GF-D8 (cell line): ENCODE results near the gene VMO1.
"Not testable (repeated sequence)": the region's sequence is repeated elsewhere in the genome, so short reads cannot be mapped to it uniquely, and the experiment has no call there.

Experiments used
- DNase-seq: peaks from one replicate; lab custom pipeline; 2025; lab: John Stamatoyannopoulos, UW

VMO1 gene, protein sequence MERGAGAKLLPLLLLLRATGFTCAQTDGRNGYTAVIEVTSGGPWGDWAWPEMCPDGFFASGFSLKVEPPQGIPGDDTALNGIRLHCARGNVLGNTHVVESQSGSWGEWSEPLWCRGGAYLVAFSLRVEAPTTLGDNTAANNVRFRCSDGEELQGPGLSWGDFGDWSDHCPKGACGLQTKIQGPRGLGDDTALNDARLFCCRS

DNA sequence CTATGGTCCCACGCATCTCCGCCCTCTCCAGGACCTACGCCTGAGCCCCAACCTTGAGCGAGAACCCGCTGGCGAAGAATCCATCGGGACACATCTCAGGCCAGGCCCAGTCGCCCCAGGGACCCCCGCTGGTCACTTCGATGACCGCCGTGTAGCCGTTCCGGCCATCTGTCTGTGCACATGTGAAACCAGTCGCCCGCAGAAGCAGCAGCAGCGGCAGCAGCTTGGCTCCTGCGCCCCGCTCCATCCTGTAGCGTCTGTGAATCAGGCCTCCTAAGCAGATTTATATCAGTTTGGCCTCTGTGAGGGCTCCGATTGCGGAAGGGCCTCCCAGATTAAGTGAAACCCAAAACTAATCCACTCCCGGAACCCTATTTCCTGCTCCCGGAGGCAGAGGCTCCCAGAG, at the start of gene VMO1:
Gene VMO1, minus strand, starts transcription at position 259 of the 406 bp plus-strand sequence. Its CDS starts 12 bp downstream, at position 247.
- DNase-seq: no peak

DNA sequence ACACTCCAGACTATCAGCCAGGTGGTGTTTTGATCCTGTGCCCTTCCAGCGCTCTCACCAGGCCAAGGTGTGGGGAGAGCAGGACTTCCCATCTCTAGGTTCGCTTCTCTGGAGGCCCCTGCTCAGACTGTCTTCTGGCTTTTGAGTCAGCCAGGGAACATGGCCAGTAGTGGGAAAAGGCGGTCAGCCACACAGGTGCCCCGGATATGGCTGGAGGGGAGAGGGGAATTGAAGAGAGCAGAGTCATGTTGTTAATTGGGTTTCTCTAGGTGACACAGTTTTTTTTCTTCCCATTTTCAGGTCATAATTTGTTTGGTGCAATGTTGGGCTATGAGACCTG, 48.5 kb upstream of the VMO1 start:
- no peak for DNase-seq

DNA sequence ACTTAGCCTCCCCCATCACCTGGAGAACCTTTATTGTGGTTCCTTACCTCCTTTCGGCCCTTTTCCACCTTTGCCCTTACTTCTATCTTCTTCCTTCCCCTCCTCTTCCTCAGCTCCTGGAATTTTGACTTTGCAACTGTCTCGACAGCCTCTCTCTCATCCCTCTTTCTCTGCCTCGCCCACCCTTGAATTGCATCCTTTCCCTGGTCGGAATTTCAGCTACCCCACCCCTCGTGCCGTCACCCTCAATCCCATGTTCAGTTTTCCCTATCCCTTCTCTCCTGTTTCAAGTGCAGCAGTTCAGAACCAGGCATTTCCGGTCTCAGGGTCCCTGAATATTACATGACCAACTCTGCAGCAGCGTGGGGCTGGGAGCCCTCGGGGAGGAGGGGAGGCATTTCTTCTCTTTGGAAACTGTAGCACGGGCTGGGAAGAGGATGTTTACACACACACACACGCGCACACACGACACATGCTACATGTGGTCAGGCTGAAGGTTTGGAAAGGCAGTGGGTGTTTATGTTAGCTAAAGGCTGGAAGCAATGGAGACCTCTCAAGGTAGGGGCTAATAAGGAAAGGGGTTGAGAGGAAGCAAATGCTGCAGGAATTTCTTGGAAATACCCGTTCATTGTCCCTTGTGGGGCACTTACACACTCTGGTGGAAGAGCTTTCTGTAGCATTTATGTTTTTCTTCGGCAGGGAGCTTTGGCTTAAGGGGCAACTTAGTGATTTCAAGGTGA, 47.9 kb upstream of the VMO1 start:
- DNase-seq: no peak

DNA sequence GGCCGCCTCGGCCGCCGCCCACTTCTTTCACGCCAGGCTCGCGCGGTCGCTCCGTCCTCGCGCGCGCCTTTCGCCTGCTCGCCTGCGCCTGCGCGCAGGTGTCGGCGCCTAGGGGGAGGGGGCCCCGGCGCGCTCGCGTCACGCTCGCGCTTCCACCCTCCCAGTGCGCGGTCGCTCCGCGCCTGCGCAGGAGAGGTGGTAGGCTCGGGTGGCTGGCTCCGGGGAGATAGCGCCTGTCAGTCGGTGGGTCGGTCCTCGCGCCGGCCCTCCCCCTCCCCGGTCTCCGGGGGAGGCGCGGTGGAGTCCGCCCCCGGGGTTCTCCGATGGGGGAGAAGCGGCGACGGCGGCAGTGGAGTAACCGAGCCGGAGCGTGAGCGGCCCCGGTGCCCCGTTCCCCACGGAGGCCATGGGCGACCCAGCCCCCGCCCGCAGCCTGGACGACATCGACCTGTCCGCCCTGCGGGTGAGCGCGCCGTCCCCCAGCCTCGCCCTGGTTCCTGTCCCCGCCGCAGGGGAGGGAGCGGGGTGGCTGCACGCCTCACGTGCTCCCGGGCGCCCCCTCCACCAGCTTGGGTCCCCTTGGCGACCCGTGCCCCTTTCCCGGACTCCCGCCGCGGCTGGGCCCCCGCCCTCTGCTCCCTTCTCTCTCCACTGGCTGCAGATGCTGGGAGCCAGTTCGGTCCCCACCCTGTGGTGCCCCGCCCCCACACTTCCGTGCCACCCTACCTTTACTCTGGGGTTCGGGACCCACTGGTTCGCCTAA, 47.2 kb upstream of the VMO1 start, which contains the start of gene MINK1:
Gene MINK1, plus strand, starts transcription at position 163 of the 763 bp plus-strand sequence. Its CDS starts 244 bp downstream, at position 407.
- peak; percentile 35 for DNase-seq

DNA sequence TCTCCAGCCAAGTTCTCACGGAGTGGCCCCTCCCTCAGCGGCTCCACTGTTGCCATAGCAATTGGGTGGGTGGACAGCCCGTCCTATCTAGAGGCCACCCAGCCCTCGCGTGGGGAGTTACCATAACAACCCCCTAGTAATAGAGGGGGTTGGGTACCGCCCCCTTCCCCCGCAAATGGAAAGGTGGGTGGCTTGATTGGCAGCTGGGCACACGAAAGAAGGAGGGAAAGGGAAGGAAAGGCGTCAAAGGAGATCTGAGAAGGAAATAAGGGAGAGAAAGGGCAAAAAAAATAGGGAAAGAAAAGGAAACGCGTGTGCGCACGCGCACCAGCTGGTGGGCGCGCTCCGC, 46.6 kb upstream of the VMO1 start:
- DNase-seq: not testable (repeated sequence)

DNA sequence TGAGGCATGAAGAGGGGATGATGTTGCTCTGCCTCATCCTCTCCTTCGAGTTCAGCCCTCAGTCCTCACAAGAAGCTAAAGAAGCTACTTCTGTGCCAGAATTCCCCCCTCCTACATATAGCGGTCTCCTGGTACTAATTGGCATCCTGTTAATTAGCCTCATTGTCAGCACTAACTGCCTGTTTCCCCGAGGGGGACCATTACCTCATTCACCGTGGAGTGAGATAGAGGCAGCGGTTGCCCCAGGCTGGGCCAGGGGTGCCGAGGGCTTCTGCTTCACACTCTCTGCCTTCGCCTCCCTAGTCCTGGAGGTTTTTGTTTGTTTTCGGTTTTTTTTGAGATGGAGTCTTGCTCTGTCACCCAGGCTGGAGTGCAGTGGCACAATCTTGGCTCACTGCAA, 41.2 kb upstream of the VMO1 start:
- DNase-seq: no peak

DNA sequence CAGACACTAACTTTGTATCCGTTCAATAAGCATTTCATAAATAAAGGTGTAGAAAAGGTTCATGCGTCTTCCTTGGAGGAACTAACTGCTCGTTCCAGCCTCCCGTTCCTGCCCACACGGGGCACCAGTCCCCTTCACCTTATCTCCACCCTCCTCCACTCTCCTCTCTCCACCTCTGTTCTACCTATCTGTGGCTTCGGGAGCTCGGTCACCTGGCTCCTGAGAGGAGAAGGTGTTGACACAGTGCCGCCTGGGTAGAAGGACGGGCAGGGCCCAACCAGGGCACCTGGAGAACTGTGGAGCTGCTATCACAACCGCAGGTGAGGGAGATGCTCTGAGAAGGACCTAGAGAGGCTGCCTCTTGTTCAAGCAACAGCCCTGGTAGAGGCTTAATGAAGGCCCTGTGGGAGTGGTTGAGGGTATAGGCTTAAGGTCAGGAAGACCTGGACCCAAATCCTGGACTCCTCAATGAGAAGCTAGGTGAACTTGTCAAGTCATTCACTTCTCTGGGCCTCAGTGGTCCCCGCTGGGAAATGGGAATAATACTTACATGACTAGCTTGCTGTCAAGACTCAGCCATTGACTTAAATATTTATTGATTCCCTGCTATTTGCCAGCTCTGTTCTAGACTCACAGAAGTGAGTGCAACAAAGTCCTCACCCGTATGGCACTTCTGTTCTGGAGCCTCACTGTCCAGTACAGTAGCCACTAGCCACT, 37.4 kb upstream of the VMO1 start:
- DNase-seq: no peak

DNA sequence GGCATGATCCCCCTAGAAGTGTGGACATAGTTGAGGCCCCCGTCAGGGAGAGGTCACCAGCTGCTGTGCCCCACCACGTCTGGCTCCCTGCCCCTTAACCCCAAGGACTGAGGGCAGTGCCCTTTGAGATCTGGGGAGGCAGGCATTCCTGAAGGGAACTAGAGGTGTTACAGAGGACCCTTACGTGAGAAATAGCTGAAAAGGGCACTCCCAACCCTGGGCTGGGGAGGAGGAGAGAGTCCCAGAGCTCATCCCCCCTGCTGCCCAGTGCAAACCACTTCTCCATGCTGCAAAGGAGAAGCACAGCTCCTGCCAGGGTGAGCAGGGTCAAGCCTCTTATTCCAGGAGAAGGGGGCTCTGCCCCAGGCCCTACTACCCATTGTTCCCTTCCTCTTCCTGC, 36.7 kb upstream of the VMO1 start:
- DNase-seq: no peak

DNA sequence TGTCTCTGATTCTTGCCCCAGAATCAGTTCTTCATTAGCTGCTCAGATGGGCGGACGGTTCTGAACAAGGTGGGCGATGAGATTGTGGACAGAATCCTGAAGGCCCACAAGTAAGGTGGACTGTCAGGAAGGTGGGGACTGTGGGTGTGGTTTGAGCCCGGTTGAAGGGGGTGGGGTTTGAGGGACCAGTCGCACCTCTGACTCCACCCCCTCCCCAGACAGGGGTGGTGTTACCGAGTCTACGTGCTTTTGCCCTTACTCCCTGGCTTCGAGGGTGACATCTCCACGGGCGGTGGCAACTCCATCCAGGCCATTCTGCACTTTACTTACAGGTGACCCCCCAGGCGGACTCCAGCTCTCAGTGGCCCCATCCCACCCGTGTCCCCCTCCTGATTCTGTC, 32.1 kb upstream of the VMO1 start:
- DNase-seq: no peak

DNA sequence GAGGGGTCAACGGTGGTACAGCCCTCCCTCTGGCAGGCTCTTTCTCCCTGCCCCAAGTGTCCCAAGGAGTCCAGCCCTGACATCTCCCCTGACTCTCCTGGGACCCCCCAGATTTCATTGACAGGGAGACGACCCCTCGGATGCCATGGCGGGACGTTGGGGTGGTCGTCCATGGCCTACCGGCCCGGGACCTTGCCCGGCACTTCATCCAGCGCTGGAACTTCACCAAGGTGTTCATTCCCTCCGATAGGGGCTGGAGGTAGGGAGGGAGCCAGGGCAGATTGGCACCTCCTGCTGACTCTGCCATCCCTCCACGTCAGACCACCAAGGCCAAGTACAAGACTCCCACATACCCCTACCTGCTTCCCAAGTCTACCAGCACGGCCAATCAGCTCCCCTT, 30.7 kb upstream of the VMO1 start:
- DNase-seq: no peak

DNA sequence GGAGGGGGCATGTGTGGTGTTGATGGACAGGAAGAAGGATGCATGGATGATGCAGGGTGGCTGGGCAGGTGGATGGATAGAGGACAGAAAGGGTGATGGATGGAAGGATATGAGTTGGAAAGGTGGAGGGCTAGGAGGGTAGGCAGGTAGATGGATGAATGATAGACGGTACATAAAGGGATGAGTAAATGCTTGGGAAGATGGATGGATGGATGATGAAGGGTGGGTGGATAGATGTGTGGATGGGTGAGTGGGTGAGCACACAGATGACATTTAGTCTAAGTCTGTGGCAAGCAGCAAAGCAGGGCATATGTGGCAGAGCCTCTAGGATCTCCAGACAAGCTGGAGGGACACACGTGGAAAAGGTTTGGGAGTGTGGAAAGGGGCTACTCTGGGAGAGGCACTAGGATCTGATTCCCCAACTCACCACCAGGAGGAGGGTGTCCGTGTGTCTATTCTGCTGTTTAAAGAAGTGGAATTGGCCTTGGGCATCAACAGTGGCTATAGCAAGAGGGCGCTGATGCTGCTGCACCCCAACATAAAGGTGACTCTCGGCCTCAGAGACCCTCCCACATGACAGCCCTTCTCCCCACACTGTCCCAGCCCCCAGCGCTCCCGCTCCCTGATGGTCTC, 29.0 kb upstream of the VMO1 start:
- no peak for DNase-seq

DNA sequence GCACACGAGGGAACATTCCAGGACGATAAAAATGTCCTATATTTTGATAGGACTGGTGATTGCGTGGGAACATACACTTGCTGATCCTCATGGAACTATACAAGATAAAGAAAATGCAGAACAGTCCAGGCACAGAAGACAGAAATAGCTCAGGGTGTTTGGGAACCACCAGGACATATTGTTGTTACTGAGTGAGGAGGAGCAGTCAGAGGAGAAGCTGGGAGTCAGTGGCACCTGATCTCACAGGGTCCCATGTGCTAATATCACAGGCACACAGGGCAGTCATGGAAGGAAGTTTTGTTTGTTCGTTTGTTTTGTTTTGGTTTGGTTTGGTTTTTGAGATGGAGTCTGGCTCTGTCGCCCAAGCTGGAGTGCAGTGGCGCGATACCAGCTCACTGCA, 26.5 kb upstream of the VMO1 start:
- no peak for DNase-seq

DNA sequence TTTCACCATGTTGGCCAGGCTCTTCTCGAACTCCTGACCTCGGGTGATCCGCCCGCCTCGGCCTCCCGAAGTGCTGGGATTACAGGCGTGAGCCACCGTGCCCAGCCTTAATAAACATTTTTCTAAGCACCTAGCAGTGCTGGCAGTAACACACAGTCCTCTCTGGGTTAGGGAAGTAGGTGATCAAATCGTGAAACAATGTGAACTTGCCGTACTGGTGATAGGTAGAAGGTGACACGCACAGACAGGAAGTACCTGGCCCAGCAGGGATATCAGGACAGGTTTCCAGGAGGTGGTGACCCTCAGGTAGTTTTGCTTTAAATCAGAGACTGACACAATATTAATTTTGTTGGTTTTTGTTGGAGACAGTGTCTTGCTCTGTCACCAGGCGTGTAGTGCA, 25.3 kb upstream of the VMO1 start:
- no peak for DNase-seq

DNA sequence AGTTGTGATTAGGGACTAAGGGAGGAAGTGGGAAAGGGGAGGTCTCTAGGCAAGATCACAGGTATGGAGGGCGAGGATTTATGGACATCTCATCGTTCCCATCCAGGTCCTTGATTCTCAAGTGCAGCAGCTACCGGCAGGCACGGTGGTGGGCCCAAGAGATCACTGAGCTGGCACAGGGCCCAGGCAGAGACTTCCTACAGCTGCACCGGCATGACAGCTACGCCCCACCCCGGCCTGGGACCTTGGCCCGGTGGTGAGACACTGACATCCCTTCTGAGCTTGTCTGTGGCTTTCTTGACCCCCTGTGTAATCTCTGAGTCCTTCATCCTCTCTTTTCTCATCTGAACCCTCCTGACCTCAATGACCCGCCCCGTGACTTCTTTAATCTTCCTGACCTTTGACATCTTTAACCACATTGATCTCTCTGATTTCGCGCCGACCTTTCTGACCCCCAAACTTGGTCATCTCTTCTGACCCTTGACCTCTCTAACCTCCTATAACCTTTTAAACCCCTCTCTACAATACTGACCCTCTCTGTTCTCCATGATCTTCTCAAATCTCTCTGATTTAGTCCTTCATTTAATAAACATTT, 24.6 kb upstream of the VMO1 start:
- DNase-seq: no peak

DNA sequence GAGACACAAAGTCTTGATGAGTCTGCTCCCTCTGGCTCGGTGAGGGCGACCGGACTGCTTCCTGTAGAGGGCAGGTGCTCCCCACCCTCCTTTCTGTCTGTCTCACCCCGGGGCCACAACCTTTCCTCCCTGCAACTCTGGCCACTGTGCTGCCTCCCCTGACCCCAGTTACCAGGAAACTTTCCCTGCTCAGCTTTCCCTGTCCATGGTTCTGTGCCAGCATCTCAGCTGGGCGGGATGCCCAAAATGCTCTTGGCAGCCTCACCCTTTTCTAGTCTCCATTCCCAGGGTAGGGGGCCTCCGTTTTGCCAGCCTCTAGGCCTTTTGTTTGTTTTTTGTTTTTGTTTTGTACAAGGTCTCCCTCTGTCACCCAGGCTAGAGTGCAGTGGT, 22.2 kb upstream of the VMO1 start:
- DNase-seq: no peak

DNA sequence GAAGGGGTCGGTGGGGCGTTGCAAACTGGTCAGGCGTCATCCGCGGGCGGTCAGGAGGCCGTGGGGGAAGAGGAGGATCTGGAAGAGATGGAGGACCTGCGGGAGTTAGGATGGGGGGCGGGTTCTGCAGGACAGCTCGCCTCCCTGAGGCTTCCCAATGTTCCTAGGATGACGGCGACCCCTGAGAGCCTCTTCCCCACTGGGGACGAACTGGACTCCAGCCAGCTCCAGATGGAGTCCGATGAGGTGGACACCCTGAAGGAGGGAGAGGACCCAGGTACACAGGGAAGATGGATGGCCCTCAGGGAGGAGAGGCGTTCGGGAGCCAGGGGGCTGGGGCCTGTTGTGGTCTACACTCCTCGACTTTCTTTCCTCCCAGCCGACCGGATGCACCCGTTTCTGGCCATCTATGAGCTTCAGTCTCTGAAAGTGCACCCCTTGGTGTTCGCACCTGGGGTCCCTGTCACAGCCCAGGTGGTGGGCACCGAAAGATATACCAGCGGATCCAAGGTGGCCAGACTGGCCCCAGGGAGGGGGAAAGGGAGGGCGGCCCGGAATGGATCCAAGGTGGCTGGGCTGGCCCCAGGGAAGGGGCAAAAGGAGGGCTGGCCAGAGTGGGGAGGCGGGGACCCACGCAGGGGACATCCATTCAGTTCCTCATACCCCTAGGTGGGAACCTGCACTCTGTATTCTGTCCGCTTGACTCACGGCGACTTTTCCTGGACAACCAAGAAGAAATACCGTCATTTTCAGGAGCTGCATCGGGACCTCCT, 21.6 kb upstream of the VMO1 start:
- DNase-seq: no peak

DNA sequence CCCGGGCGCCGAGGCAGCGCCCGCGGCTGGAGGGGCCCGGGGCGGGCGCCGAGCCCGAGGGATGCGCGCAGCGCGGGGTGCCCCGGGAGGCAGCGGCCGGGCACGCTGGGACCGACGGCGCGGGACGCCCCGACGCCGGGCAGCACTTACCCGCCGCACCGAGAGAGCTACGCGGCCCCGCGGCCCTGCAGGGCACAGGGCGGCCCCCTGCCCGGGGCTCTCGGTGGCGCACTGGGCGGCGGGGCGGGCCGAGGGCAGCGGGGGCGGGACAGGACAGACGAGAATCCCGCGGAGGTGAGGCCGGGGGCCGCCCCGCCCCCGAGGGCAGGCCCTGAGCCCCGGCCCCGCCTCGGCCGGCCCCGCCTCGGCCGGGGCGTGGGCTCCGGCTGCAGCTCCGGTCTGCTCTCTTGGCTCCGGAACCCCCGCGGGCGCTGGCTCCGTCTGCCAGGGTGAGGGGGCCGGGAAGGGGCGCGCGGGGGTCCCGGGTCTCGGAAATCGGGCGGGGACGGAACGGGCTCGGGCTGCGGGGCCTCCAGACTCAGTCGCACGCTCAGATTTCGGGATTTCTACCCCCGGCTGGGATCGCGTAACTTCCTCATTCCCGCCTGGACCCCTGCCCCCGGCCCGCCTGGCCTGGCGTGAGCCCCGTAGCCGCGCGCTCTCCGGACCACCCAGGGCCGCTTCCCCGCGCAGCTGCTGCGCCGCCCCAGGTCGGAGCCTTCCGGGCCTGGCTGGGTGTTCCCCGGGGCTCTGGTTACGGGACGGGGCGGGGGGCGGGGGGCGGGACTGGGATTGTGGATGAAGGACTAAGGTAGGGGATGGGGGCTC, 20.8 kb upstream of the VMO1 start, which contains the start of gene PLD2:
Gene PLD2, plus strand, starts transcription at position 376 of the 828 bp plus-strand sequence. CDS start 621 bp downstream, outside the sequence.
- no peak for DNase-seq

DNA sequence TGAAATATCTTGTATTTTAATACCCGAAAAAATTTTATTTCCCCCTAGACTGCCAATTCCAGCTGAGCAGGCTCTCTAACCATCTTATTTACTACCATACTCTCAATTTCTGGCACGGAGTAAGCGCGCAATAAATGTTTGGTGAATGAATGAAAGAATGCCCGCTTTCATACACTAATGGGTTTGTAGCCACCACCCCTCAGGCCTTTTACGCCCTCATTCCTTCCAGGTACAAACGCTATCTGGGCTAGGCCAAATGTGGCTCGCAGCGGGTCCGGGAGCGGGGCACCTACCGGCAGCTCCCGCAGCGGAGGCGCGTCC, 20.3 kb upstream of the VMO1 start:
- no peak for DNase-seq

DNA sequence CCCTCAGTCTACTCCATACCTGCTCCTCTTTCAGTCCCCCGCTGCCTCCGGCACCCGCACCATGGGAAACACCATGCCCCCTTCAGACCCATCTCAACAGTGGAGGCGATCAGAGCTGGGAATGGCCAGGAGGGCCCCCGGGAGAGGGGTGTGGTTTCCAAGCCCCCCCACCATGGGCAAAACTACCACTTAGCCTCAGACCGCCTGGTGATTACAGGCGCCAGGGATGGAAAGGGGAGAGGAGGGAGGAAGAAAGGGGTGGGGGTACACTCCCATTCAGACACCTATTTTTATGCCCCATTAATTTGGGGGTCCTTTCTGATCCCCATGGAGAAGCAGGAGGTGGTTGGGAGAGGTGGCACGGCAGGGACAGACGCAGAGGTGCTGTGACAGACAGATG, 16.1 kb upstream of the VMO1 start, which contains the start of gene C17orf114:
Gene C17orf114, minus strand, starts transcription at position 101 of the 400 bp plus-strand sequence.
- DNase-seq: no peak
